Endodermal cell (in vitro differentiated cells): Measurements from ENCODE around the gene SCFD2. TPM values are rescaled to one million over a fixed set of nuclear protein-coding genes. Genes with fewer than 3 reads are reported as not detected.

Experiments used
- DNase-seq: peaks from one replicate; pipeline ENCODE4 v3.0.0-alpha.2; 2017
- H3K27ac ChIP-seq: 2 replicates; pipeline ENCODE4 v1.5.1; 2013; ENCODE audit warnings: mild to moderate bottlenecking, low read depth, low read length, moderate library complexity
- H3K27me3 ChIP-seq: 2 replicates; pipeline ENCODE4 v1.6.1; 2013; ENCODE audit warnings: mild to moderate bottlenecking, low read length, moderate library complexity; ENCODE audit not compliant: insufficient read depth, control insufficient read depth, poor library complexity, severe bottlenecking
- H3K36me3 ChIP-seq: 2 replicates; pipeline ENCODE4 v1.7.0; 2013; ENCODE audit warnings: mild to moderate bottlenecking, low read length, moderate library complexity; ENCODE audit not compliant: control insufficient read depth, insufficient read depth
- H3K4me1 ChIP-seq: one replicate; pipeline ENCODE4 v1.7.0; 2013; ENCODE audit warnings: low read length; ENCODE audit not compliant: control insufficient read depth, insufficient read depth
- H3K4me3 ChIP-seq: 2 replicates; pipeline ENCODE4 v1.5.1; 2013; ENCODE audit warnings: mild to moderate bottlenecking, low read length, moderate library complexity
- H3K9ac ChIP-seq: 2 replicates; pipeline ENCODE4 v1.6.1; 2013; ENCODE audit warnings: mild to moderate bottlenecking, low read length, moderate library complexity; ENCODE audit not compliant: poor library complexity, severe bottlenecking; ENCODE audit errors: extremely low read depth
- H3K9me3 ChIP-seq: 2 replicates; pipeline ENCODE4 v1.6.1; 2013; ENCODE audit warnings: mild to moderate bottlenecking, low read length, moderate library complexity; ENCODE audit not compliant: control insufficient read depth
- H3K27ac Mint-ChIP-seq: 2 replicates; pipeline ENCODE4 v1.8.0; 2020; ENCODE audit warnings: mixed read lengths
- H3K27me3 Mint-ChIP-seq: 2 replicates; pipeline ENCODE4 v1.8.0; 2021; ENCODE audit warnings: mild to moderate bottlenecking, mixed read lengths; ENCODE audit not compliant: insufficient read depth
- H3K36me3 Mint-ChIP-seq: 2 replicates; pipeline ENCODE4 v1.8.0; 2020; ENCODE audit warnings: low read depth, mixed read lengths
- H3K4me1 Mint-ChIP-seq: 2 replicates; pipeline ENCODE4 v1.8.0; 2020; ENCODE audit warnings: mixed read lengths
- H3K4me3 Mint-ChIP-seq: 2 replicates; pipeline ENCODE4 v1.8.0; 2020; ENCODE audit warnings: mild to moderate bottlenecking, moderate library complexity, mixed read lengths
- H3K9me3 Mint-ChIP-seq: 2 replicates; pipeline ENCODE4 v1.8.0; 2020; ENCODE audit warnings: mild to moderate bottlenecking, mixed read lengths
- WGBS, 2 experiments: methylation state at CpG; one replicate each; pipeline versions ENCODE4 v1.1.5 to v1.1.7; 2013; ENCODE audit warnings: missing lambda C conversion rate in 2 of 2, mixed read lengths in 1 of 2; ENCODE audit not compliant: insufficient coverage in 1 of 2, insufficient read length in 1 of 2; 5-methylcytosine and 5-hydroxymethylcytosine counted together
- total RNA-seq, 2 donors: library from RNA; stranded (reverse); fragmentation: NEBNext Ultra II Directional in 1 of 2; extraction: Animal tissue kit (Norgen Biotek cat#: 25700) in 1 of 2; gene quantifications; 2 replicates in 1 of 2; 3 replicates in 1 of 2; pipeline ENCODE4 v1.2.1, GENCODE V29; 2021
- TF ChIP-seq, protein P1 (sequence below): fragments of 200-600 bp; sonication (generic); conservative IDR thresholded peaks from 2 replicates; pipeline ENCODE4 v1.5.0; 2021; ENCODE audit warnings: antibody characterized with exemption, mild to moderate bottlenecking

SCFD2 gene
- total RNA-seq, 2 donors from 2014 or later = 5.7 to 6.5 TPM

DNA sequence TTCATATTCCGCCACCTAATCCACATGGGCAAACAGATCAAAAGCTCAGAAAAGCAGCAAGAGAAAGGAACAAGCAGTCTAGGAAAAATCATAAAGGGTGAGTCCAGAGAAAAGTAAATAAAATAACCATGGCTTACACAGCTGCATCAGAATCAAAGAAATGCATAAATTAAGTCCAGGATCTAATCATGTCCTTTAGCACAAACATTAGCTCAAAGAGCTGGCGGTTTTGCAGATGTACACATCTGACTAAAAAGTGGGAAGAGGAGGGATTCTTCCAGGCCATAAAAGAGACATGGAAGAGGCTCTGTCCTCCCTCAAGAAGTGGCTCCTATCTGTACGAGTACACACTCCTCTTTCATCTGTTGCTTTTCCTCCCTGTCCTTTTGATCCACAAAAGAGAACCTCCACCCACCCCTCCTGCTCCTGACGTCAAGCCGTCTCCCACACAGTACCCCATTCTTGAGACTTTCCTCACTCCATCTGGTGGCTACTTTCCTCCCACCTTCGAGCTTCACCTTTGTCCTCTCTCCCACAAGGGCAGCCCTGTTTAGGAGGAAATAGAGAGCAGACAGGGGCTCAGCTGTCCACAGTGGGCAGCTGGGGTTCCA, 411.2 kb downstream of the SCFD2 start:
- Mint-ChIP-seq H3K27ac (no peak overlapping the region), H3K9me3 (no peaks in the 10 kb centered on the region), H3K4me3 (no peak overlapping the region), H3K4me1 (peaks cover 12% of the 10 kb centered on the region), H3K27me3 (peaks cover 26% of the 10 kb centered on the region), H3K36me3 (no peaks in the 10 kb centered on the region)
- 83 to 94% methylated on average over 4 to 6 of the region's 6 CpGs for WGBS, 2 experiments
- TF ChIP-seq, protein P1, sequence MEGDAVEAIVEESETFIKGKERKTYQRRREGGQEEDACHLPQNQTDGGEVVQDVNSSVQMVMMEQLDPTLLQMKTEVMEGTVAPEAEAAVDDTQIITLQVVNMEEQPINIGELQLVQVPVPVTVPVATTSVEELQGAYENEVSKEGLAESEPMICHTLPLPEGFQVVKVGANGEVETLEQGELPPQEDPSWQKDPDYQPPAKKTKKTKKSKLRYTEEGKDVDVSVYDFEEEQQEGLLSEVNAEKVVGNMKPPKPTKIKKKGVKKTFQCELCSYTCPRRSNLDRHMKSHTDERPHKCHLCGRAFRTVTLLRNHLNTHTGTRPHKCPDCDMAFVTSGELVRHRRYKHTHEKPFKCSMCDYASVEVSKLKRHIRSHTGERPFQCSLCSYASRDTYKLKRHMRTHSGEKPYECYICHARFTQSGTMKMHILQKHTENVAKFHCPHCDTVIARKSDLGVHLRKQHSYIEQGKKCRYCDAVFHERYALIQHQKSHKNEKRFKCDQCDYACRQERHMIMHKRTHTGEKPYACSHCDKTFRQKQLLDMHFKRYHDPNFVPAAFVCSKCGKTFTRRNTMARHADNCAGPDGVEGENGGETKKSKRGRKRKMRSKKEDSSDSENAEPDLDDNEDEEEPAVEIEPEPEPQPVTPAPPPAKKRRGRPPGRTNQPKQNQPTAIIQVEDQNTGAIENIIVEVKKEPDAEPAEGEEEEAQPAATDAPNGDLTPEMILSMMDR = no peak
- peaks cover 6% of the 10 kb centered on the region for H3K4me1 ChIP-seq
- no peak overlapping the region for H3K4me3 ChIP-seq
- no peaks in the 10 kb centered on the region for H3K36me3 ChIP-seq
- no peak for DNase-seq
- no peak overlapping the region for H3K27ac ChIP-seq
- H3K9me3 ChIP-seq = no peaks in the 10 kb centered on the region
- no peak overlapping the region for H3K9ac ChIP-seq
- H3K27me3 ChIP-seq = peaks cover 11% of the 10 kb centered on the region

DNA sequence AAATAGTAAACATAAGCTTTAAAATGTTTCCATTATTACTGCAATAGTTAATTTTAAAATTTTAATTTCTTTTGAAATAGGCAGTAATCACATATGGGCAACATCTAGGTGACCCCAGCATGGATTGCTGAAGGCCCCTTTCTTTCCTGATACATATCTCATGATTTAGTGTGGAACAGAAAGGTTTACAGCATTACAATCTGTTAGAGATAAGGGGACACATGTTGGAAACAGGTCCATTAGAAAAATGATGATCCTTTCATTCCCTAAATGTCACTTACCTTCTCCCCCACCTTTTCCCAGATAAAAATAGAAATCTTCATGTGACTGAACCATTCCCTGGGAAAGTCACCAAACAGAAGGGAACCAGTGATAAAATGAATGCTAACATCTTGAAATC, 413.3 kb downstream of the SCFD2 start:
- peaks cover 19% of the 10 kb centered on the region for H3K4me1 Mint-ChIP-seq
- no peak overlapping the region for H3K27ac Mint-ChIP-seq

DNA sequence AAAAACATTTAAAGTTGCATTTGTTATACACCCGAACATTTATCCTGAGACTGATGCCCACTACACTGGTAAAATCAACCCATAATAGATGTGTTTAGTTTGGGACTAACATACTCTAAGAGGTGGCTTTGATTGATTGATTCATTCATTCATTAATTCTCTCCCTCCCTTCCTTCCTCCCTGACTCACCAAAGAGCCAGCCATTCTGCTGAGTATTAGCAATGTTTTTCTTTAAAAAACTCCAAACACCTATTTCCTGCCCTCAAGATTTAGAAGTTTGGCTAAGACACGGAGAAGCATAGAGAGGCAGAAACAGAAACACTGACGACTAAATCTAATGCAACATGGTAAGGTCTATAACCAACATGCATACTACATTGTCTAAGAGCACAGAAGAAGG, 414.8 kb downstream of the SCFD2 start:
- no peak overlapping the region for H3K27ac Mint-ChIP-seq
- DNase-seq = no peak

More for the DNA sequence above, 413.3 kb downstream of the SCFD2 start:
- peaks cover 42% of the 10 kb centered on the region for H3K27me3 Mint-ChIP-seq
- H3K4me1 ChIP-seq = peaks cover 9% of the 10 kb centered on the region
- TF ChIP-seq, protein P1 = no peak
- no peak overlapping the region for H3K4me3 ChIP-seq
- no peaks in the 10 kb centered on the region for H3K9me3 Mint-ChIP-seq
- H3K36me3 Mint-ChIP-seq = no peaks in the 10 kb centered on the region
- no peaks in the 10 kb centered on the region for H3K36me3 ChIP-seq
- no peak for DNase-seq
- no peak overlapping the region for H3K9ac ChIP-seq
- no peak overlapping the region for H3K4me3 Mint-ChIP-seq
- H3K9me3 ChIP-seq = no peaks in the 10 kb centered on the region
- H3K27me3 ChIP-seq = peaks cover 18% of the 10 kb centered on the region
- no peak overlapping the region for H3K27ac ChIP-seq

More for the DNA sequence above, 414.8 kb downstream of the SCFD2 start:
- no peaks in the 10 kb centered on the region for H3K36me3 ChIP-seq
- no peak overlapping the region for H3K27ac ChIP-seq
- peaks cover 9% of the 10 kb centered on the region for H3K4me1 ChIP-seq
- TF ChIP-seq, protein P1 = no peak
- no peaks in the 10 kb centered on the region for H3K36me3 Mint-ChIP-seq
- H3K4me3 ChIP-seq = no peak overlapping the region
- H3K27me3 ChIP-seq = peaks cover 22% of the 10 kb centered on the region
- no peaks in the 10 kb centered on the region for H3K9me3 Mint-ChIP-seq
- H3K9ac ChIP-seq = no peak overlapping the region
- no peak overlapping the region for H3K4me3 Mint-ChIP-seq
- WGBS, 2 experiments = 96 to 100% methylated on average over 2 to 3 of the region's 3 CpGs
- peaks cover 14% of the 10 kb centered on the region for H3K4me1 Mint-ChIP-seq
- H3K9me3 ChIP-seq = no peaks in the 10 kb centered on the region
- H3K27me3 Mint-ChIP-seq = peaks cover 49% of the 10 kb centered on the region
